Ovary (tissue), 9 donors: ENCODE results near the gene PADI3. TPM values are rescaled to one million over a fixed set of nuclear protein-coding genes. Genes with fewer than 3 reads are reported as not detected.

Experiments
- DNase-seq, 5 donors: peaks; one replicate each; pipeline ENCODE4 v3.0.0-alpha.2; 2019 to 2020
- H3K27ac ChIP-seq, 2 donors: fragments of 200-600 bp; one replicate each; pipeline versions ENCODE4 v1.5.1 to v1.8.0; 2019 to 2022
- H3K27me3 ChIP-seq: fragments of 200-600 bp; one replicate; pipeline ENCODE4 v1.8.0; 2022
- H3K36me3 ChIP-seq: fragments of 200-600 bp; sonication (generic); one replicate; pipeline ENCODE4 v1.5.1; 2019
- H3K4me1 ChIP-seq: one replicate; pipeline ENCODE4 v1.8.1; 2013; ENCODE audit warnings: mild to moderate bottlenecking, moderate library complexity; ENCODE audit not compliant: insufficient read depth
- H3K4me3 ChIP-seq: fragments of 200-600 bp; sonication (generic); one replicate; pipeline ENCODE4 v1.5.1; 2017
- H3K9me3 ChIP-seq, 2 donors: fragments of 200-600 bp in 1 of 2; sonication (generic) in 1 of 2; one replicate each; pipeline versions ENCODE4 v1.5.1 to v1.8.1; 2013 to 2019; ENCODE audit warnings: mild to moderate bottlenecking in 1 of 2, moderate library complexity in 1 of 2
- EP300 ChIP-seq: sonication (generic); formaldehyde crosslinking; IDR thresholded peaks from one replicate; pipeline ENCODE4 v1.6.1; 2017; ENCODE audit warnings: antibody characterized with exemption
- POLR2A ChIP-seq: fragments of 450-650 bp; IDR thresholded peaks from one replicate; pipeline ENCODE4 v1.6.1; 2017; ENCODE audit warnings: antibody characterized with exemption, mild to moderate bottlenecking, moderate library complexity
- WGBS, 3 donors: extraction: QIAGEN DNeasy Blood & Tissue Kit in 1 of 3; methylation state at CpG; one replicate each; pipeline versions ENCODE4 v1.1.5 to v1.1.7; 2013 to 2017; 5-methylcytosine and 5-hydroxymethylcytosine counted together
- intact Hi-C, 4 donors: fragments of 100-400 bp; cut with DNase I; formaldehyde crosslinking; loops; one replicate each; pipeline versions ENCODE4 v1.11.0 to v1.15.1; 2022 to 2023
- polyA plus RNA-seq, 2 donors: library from polyadenylated mRNA; stranded (reverse); fragments of 200-250 nt in 1 of 2; fragments of 350-450 nt in 1 of 2; fragmentation: Illumina TruSeq in 1 of 2; extraction: RNeasy Lipid Tissue Mini Kit (QIAGEN cat#74804) in 1 of 2; gene quantifications; one replicate each; pipeline ENCODE4 v1.2.3, GENCODE V29; 2013 to 2014
- total RNA-seq, 7 donors: library from RNA; depleted of rRNA in 2 of 7; stranded (reverse); fragments of >200 nt in 2 of 7; fragmentation: NEBNext Ultra II Directional in 3 of 7; extraction: Animal tissue kit (Norgen Biotek cat#: 25700) in 3 of 7; gene quantifications; one replicate each; pipeline versions ENCODE4 v1.1.0 to v1.2.4, GENCODE V29; 2016 to 2023
- TF ChIP-seq, protein P1 (sequence below), 3 donors: fragments of 450-650 bp in 2 of 3; fragments of 200-600 bp in 1 of 3; IDR thresholded peaks; one replicate each; pipeline versions ENCODE4 v1.5.1 to v1.8.0; 2016 to 2022; ENCODE audit warnings: antibody characterized with exemption in 3 of 3, mild to moderate bottlenecking in 1 of 3
- donor health status: DM: no; HTN: no; CAD: no; lungs with moderate emphysema.
- donor health status: DM: no; HTN: no; CAD: no.
- donor health status: Bipolar disorder and iron deficiency.
- donor health status: DM: yes; HTN: yes; CAD: no.
- donor health status: DM: no; HTN: no; CAD: no.
- donor health status: DM: yes; HTN: yes; CAD: no.

PADI3 gene
- total and polyA plus RNA-seq, 9 donors, result not detected

- H3K9me3 ChIP-seq, result no peaks in the 10 kb centered on the region
- intact Hi-C loops, result no loop called here
- H3K27ac ChIP-seq, result no peak overlapping the region
- no peak for DNase-seq
- no peaks in the 10 kb centered on the region for H3K4me1 ChIP-seq
- H3K36me3 ChIP-seq, result no peaks in the 10 kb centered on the region
- H3K4me3 ChIP-seq, result no peak overlapping the region
- TF ChIP-seq POLR2A, result no peak
- TF ChIP-seq, protein P1, sequence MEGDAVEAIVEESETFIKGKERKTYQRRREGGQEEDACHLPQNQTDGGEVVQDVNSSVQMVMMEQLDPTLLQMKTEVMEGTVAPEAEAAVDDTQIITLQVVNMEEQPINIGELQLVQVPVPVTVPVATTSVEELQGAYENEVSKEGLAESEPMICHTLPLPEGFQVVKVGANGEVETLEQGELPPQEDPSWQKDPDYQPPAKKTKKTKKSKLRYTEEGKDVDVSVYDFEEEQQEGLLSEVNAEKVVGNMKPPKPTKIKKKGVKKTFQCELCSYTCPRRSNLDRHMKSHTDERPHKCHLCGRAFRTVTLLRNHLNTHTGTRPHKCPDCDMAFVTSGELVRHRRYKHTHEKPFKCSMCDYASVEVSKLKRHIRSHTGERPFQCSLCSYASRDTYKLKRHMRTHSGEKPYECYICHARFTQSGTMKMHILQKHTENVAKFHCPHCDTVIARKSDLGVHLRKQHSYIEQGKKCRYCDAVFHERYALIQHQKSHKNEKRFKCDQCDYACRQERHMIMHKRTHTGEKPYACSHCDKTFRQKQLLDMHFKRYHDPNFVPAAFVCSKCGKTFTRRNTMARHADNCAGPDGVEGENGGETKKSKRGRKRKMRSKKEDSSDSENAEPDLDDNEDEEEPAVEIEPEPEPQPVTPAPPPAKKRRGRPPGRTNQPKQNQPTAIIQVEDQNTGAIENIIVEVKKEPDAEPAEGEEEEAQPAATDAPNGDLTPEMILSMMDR (IDR thresholded peaks at IDR 0.05), result no peak
- no peak for TF ChIP-seq EP300
- H3K27me3 ChIP-seq, result no peaks in the 10 kb centered on the region
- WGBS, 3 donors, result 85 to 91% (median 89%) methylated on average over 5 of the region's 5 CpGs
Measured at GRCh38 chr1:17287130-17287776, 38.4 kb downstream of the PADI3 start.

DNA sequence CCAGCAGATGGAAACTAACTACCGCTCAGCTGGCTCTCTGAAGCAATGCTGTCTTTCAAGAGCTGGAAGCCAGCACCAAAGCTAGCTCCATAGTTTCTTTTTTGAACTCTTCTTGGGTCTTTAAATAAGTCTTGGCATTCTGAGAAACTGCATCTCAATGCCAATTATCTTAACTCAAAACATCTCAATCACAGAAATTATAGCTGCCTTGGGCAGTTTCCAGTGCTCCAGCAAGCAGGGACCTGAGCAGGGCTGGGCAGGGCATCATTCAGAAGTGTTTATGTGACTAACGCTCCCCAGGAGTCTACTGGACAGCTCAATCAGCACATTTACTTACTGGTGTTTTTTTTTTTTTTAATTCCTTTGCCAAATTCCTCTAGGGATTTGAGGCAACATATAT is 40.8 kb downstream of the PADI3 start:
- 29 to 53% (median 38%) methylated on average over 2 of the region's 2 CpGs for WGBS, 3 donors
- Histone ChIP-seq H3K27ac (no peak overlapping the region), H3K4me1 (no peaks in the 10 kb centered on the region), H3K4me3 (no peak overlapping the region), H3K36me3 (no peaks in the 10 kb centered on the region), H3K27me3 (no peaks in the 10 kb centered on the region), H3K9me3 (no peaks in the 10 kb centered on the region)
- intact Hi-C loops, result no loop called here
- no peak for DNase-seq
- TF ChIP-seq POLR2A (no peak), EP300 (no peak)
- TF ChIP-seq, protein P1 (IDR thresholded peaks at IDR 0.05), result no peak

DNA sequence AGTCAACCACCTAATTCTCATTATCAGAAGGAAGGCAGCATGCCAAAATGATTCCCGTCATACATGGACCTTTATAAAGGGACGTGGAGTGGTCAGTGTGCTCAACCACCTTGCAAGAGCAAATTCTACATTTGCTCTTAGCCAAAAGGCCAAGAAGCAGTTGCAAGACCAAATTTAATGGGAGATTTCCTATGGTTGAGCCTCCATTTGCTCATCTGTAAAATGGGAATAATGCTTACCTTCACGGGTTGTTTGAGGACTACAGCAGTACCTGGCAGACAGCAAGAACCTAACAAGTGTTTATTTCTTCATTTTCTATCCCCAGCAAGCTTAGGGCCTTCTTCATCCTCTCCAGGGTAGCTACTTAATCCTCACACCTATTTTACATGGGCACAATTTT is 41.7 kb downstream of the PADI3 start:
- WGBS, 3 donors, result 87 to 92% (median 92%) methylated on average over 3 of the region's 3 CpGs
- no peak overlapping the region for H3K27ac ChIP-seq
- no peaks in the 10 kb centered on the region for H3K9me3 ChIP-seq
- intact Hi-C loops, result no loop called here
- DNase-seq, result no peak
- H3K36me3 ChIP-seq, result no peaks in the 10 kb centered on the region
- no peak overlapping the region for H3K4me3 ChIP-seq
- H3K4me1 ChIP-seq, result no peaks in the 10 kb centered on the region
- H3K27me3 ChIP-seq, result no peaks in the 10 kb centered on the region
- TF ChIP-seq, protein P1 (IDR thresholded peaks at IDR 0.05), result no peak
- TF ChIP-seq EP300 (no peak), POLR2A (no peak)

DNA sequence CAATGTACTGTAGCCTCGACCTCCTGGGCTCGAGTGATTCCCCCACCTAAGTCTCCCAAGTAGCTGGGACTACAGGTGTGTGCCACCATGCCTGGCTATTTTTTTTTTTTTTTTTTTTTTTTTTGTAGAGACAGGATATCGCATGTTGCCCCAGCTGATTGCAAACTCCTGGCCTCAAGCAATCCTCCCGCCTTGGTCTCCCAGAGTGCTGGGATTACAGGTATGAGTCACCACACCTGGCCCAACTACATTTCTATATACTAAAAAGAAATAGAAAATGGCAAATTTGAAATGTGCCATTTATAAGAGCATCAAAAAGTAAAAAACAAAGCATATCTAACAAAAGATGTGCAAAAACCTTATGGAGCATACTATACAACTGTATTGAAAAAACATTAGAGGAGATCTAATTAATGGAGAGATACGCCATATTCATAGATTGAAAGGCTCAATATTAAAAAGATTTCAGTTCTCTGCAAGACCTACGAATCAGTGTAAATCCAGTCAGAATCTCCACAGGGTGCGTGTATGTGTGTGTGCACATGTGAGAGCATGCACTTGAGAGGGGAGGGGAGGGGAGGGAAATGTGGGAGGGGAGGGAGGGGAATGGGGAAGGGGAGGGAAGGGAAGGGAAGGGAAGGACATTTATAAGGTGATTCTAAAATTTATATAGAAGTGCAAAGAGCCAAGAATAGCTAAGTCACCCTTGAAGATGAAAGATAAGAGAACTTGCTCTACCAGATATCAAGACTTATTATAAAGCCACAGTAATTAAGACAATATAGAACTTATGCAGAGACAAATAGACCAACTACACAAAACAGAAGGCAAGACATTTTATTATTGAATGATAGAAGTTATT is 43.6 kb downstream of the PADI3 start:
- 67 to 69% (median 67%) methylated on average over 7 of the region's 7 CpGs for WGBS, 3 donors
- Histone ChIP-seq H3K4me1 (no peaks in the 10 kb centered on the region), H3K36me3 (no peaks in the 10 kb centered on the region), H3K4me3 (no peak overlapping the region), H3K27me3 (no peaks in the 10 kb centered on the region), H3K9me3 (no peaks in the 10 kb centered on the region), H3K27ac (no peak overlapping the region)
- intact Hi-C loops, result no loop called here
- DNase-seq, result no peak
- TF ChIP-seq, protein P1 (IDR thresholded peaks at IDR 0.05), result no peak
- TF ChIP-seq POLR2A (no peak), EP300 (no peak)
